DMS153 treated with DMSO at 0.1 percent for 48 hours (cell line): Measurements from ENCODE around the gene TCP10L.
"Not testable (repeated sequence)": the region's sequence is repeated elsewhere in the genome, so short reads cannot be mapped to it uniquely, and the experiment has no call there.

Experiments used
- DNase-seq: peaks from one replicate; lab custom pipeline; 2025; ENCODE audit not compliant: unreplicated experiment; lab: John Stamatoyannopoulos, UW

Gene TCP10L

GRCh38 chr21:32587120-32587519, 1.8 kb upstream of the TCP10L start:
- DNase-seq: no peak

GRCh38 chr21:32585970-32586369, 647 bp upstream of the TCP10L start:
- DNase-seq: no peak

- no peak for DNase-seq
These were observed 851 bp downstream of the TCP10L start for GRCh38 chr21:32584472-32584871.

- DNase-seq: no peak
These were observed 3.6 kb downstream of the TCP10L start for GRCh38 chr21:32581732-32582131.

DNA sequence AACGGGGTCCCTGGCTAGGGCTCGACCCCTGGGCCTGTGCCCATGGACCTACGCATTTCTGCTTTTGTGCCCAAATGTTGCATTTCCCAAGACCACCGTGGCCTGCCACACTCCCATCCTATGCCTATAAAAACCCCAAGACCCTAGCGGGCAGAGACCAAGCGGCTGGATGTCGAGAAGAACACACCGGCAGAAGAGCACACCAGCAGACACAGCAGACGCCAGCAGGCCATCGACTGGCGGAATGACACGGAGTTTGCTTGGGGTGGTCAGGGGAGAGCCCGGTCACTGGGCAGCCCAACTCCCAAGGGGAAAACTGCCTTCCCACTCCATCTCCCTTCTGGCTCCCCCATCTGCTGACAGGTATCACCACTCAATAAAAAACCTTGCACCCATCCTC, 4.4 kb downstream of the TCP10L start:
- DNase-seq: no peak

GRCh38 chr21:32578107-32578691, 7.1 kb downstream of the TCP10L start:
- DNase-seq: no peak

DNA sequence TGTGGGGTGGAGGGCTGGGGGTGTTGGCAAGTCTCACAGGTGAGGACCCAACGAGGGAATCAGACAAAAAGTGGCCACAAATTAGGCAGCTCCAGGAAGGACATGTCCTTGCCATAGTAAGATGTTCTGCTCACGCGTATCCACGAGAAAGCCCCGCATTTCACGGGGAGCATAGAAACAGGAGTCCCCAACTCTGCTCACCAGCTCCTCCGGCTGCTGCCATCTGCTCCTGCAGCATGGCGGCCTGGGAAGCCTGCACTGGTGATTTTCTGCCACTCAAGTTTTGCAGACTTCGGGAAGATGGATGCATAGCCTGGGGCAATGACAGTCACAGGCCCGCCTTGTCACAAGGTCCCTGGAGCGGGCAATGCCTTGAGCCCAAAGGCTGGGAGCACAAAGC, 9.3 kb downstream of the TCP10L start:
- DNase-seq: no peak

GRCh38 chr21:32574946-32575925, 10.1 kb downstream of the TCP10L start:
- DNase-seq: no peak

DNA sequence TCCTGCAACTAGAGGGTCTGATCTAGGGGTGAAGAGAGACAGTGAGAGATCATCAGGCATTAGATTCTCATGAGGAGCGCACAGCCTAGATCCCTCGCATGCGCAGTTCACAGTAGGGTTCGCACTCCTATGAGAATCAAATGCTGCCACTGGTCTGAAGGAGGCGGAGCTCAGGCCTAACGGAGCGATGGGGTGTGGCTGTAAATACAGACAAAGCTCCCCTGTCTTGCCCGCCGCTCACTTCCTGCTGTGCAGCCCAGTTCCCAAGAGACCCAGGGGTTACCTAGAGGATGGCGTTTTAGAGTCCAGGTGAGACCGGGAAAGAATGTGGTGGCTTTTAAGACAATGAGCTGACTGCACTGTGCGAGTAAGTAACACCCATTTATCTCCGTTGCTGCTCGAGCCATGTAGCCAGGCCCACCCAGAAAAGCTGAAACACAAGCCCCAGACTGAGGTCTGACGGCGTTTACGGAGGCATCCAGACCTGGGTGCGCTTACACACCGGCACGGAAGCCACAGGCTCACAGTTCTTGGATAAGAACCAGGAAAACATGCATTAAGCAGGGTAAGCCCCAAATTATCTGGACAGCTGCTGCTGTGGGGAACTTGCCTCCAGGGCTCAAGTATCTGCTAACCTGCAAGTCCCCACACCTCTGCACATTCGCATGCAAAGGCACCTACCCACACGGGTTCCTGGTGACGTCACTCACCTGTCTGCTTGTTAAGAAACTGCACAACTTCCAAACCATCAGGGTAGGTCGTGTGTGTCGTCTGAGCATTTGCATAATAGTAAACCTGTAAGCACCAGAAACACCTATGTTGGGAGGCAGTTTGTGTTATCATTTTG, 12.5 kb downstream of the TCP10L start:
- DNase-seq: peak; percentile 76

DNA sequence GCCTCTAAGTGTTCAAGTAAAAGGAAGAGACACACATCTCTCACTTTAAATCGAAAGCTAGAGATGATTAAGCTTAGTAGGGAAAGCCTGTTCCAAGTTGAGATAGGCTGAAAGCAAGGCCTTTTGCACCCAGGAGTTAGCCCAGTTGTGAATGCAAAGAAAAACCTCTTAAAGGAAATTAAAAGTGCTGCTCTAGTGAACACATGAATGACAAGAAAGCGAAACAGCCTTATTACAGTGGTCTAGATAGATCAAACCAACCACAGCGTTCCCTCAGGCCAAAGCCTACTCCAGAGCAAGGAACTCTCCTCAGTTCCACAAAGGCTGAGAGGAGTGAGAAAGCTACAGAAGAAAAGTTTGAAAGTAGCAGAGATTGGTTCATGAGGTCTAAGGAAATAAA, 14.9 kb downstream of the TCP10L start:
- no peak for DNase-seq

GRCh38 chr21:32569261-32570230, 15.8 kb downstream of the TCP10L start:
- DNase-seq: peak; percentile 67

DNA sequence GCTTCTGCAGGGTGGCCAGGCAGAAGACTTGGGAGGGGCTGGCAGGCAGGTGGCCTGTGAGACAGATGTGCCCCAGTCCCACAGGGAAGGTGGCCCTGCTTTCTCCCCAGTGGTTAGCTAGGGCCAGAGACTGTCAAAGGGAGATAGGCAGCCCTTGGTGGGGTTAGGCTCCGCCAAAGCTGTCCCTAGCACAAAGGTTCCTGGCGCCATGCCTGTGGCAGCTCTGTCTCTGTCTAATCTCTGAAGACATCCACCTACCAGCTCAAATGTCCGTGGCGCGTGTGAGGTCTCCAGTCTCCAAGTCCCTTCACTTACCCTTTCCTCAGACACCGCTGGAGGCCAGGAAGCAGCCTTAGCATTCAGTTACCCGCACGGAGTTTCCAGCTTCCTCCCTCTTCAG, 17.7 kb downstream of the TCP10L start:
- no peak for DNase-seq

DNA sequence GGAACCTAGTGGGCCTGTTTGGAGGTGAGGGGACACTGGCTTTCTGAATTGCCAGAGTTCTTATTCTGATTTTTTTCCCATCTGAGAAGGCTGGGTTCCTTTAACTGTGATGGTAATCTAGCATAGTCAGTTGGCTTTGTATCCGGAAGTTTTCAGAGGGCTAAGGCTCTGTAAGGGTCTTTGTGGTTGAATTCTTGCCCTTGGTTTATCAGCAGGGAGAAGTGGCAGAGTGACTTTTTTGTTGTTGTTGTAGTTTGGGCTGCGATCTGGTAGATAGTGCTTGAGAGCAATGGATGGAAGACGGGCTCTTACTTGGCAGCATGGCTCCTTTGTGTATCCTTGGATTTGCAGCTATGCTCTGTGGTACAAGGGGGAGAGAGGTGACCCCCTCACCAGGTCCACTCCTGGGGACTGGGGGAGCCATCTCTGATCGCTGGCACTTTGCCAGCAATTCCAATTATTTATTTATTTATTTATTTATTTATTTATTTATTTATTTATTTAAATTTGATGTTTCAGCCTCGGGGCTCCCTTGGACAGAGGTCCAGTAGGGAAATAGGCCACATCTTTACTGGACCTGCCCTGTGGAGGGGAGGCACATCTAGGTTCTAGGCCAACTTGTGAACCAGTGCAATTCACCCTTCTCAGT, 18.5 kb downstream of the TCP10L start:
- no peak for DNase-seq

DNA sequence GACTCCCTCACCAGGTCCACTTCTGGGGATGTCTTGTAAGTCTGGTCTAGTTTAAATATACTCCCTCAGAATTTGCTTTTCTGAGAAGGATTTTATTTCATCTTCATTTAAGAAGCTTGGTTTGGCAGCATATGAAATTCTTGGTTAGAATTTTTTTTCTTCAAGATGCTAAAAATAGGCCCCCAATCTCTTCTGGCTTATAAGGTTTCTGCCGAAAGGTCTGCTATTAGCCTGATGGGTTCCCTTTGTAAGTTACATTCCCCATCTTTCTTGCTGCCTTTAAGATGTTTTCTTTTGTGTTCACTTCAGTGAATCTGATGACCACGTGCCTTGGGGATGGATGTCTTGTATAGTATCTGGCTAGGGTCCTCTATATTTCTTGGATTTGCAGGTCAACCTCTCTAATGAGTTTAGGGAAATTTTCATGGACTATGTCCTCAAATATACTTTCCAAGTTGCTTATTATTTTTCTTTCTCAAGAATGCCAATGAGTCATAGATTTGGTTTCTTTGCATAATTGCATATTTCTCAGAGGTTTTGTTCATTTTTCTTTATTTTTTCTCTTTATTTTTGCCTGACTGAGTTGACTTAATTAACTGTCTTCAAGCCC, 19.4 kb downstream of the TCP10L start:
- DNase-seq: no peak

DNA sequence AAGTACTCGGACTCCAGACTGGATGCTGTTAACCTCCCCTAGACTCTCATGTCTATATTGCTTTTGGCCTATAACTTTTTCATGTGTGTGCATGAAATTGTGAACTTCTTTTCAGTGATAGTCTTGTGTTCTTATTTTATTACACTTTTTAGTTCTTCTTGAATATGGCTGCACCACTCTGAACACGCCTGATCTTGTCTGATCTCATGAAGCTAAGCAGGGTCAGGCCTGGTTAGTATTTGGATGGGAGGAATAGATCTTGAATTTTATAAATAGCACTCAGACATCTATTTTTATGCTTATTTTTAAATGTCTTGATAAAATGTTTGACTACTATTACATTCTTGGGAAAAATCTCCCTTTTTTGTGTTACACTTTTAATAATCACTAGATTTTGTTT, 22.4 kb downstream of the TCP10L start:
- no peak for DNase-seq

- no peak for DNase-seq
These were observed 22.9 kb downstream of the TCP10L start for GRCh38 chr21:32562426-32562825.

- not testable (repeated sequence) for DNase-seq
These were observed 23.8 kb downstream of the TCP10L start for GRCh38 chr21:32561476-32561875.

GRCh38 chr21:32560896-32561295, 24.4 kb downstream of the TCP10L start:
- no peak for DNase-seq

DNA sequence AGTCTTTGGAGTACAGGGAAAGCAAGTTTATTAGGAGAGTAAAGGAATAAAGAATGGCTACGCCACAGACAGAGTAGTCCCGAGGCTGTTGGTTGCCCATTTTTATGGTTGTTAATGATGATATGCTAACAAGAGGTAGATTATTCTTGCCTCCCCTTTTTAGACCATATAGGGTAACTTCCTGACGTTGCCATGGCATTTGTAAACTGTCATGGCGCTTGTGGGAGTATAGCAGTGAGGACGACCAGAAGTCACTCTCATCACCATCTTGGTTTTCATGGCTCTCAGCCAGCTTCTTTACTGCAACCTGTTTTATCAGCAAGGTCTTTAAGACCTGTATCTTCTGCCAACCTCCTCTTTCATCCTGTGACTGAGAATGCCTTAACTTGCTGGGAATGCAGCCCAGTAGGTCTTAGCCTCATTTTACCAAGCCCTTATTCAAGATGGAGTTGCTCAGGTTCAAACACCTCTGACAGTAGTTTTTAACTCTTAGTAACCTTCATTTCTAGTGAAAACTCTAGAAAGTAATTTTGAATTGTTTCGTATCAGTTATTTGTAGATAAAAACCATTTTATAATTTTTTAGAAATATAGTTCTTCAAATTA, 26.2 kb downstream of the TCP10L start:
- DNase-seq: no peak
